LNCAP (cell line): ENCODE data around the gene AK4.

Experiments
- CTCF ChIP-seq: fragments of 450-650 bp; IDR thresholded peaks from 2 replicates; pipeline ENCODE4 v1.5.1; 2017; ENCODE audit warnings: mild to moderate bottlenecking

Gene AK4

GRCh38 chr1:65193129-65193695 is 45.2 kb downstream of the AK4 start:
- TF ChIP-seq CTCF = no peak

- no peak for TF ChIP-seq CTCF
Measured at GRCh38 chr1:65195495-65196417, 47.8 kb downstream of the AK4 start.

GRCh38 chr1:65196926-65197325 is 48.9 kb downstream of the AK4 start:
- no peak for TF ChIP-seq CTCF

- TF ChIP-seq CTCF = no peak
Measured at GRCh38 chr1:65197636-65198035, 49.6 kb downstream of the AK4 start.

- no peak for TF ChIP-seq CTCF
Measured at GRCh38 chr1:65198096-65198495, 50.1 kb downstream of the AK4 start.

GRCh38 chr1:65200411-65200810 is 52.4 kb downstream of the AK4 start:
- no peak for TF ChIP-seq CTCF

GRCh38 chr1:65206836-65207235 is 58.8 kb downstream of the AK4 start:
- no peak for TF ChIP-seq CTCF
